Uterus (tissue), 2 donors: ENCODE measurements around the gene AHDC1.

Experiments used
- CTCF ChIP-seq, 4 experiments: fragments of 200-600 bp in 2 of 4; fragments of 450-650 bp in 2 of 4; sonication (generic) in 2 of 4; IDR thresholded peaks; one replicate each; pipeline ENCODE4 v1.5.1; 2016 to 2019; ENCODE audit warnings: antibody characterized with exemption in 4 of 4, mild to moderate bottlenecking in 2 of 4, moderate library complexity in 1 of 4
- POLR2A ChIP-seq, 2 donors: fragments of 450-650 bp; IDR thresholded peaks; one replicate each; pipeline ENCODE4 v1.6.1; 2016; ENCODE audit warnings: antibody characterized with exemption in 2 of 2, mild to moderate bottlenecking in 1 of 2, moderate library complexity in 1 of 2

- TF ChIP-seq CTCF (IDR thresholded peaks at IDR 0.05) (no peak), POLR2A (IDR thresholded peaks at IDR 0.05) (no peak)
These were observed 43.4 kb downstream of the AHDC1 start for GRCh38 chr1:27560268-27561123.
